Measurements from ENCODE around the gene CBLB.

GRCh38 chr3:105767216-105767615 is 101.6 kb downstream of the CBLB start:
- TF ChIP-seq, protein P1, sequence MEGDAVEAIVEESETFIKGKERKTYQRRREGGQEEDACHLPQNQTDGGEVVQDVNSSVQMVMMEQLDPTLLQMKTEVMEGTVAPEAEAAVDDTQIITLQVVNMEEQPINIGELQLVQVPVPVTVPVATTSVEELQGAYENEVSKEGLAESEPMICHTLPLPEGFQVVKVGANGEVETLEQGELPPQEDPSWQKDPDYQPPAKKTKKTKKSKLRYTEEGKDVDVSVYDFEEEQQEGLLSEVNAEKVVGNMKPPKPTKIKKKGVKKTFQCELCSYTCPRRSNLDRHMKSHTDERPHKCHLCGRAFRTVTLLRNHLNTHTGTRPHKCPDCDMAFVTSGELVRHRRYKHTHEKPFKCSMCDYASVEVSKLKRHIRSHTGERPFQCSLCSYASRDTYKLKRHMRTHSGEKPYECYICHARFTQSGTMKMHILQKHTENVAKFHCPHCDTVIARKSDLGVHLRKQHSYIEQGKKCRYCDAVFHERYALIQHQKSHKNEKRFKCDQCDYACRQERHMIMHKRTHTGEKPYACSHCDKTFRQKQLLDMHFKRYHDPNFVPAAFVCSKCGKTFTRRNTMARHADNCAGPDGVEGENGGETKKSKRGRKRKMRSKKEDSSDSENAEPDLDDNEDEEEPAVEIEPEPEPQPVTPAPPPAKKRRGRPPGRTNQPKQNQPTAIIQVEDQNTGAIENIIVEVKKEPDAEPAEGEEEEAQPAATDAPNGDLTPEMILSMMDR (IDR thresholded peaks at IDR 0.05; ENCODE audit: insufficient read depth, low read depth, low read length): no peak
- no peak for TF ChIP-seq EZH2 (IDR thresholded peaks at IDR 0.05; ENCODE audit: insufficient read depth, low read length)

All from astrocyte (in vitro differentiated cells and primary cell).